Measurements from ENCODE around the gene THNSL1. TPM values are rescaled to one million over a fixed set of nuclear protein-coding genes. Genes with fewer than 3 reads are reported as not detected.

The THNSL1 gene
- total and polyA plus RNA-seq, 2 of the 13 experiments (the other 11 are each of a cell fraction or from before 2014, with no cell fraction given) = 1.3 to 3.8 TPM

GRCh38 chr10:25016376-25017153, at the start of gene THNSL1 (continued):
- TF ChIP-seq PCBP2 (optimal IDR thresholded peaks at IDR 0.05; ENCODE audit: low read depth, low read length, poor library complexity, severe bottlenecking) = no peak
- TF ChIP-seq, protein P1, sequence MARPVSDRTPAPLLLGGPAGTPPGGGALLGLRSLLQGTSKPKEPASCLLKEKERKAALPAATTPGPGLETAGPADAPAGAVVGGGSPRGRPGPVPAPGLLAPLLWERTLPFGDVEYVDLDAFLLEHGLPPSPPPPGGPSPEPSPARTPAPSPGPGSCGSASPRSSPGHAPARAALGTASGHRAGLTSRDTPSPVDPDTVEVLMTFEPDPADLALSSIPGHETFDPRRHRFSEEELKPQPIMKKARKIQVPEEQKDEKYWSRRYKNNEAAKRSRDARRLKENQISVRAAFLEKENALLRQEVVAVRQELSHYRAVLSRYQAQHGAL (CRISPR knock-in tag; IDR thresholded peaks at IDR 0.05; ENCODE audit: not compliant biosample characterization) = peak; percentile 86
- peak; percentile 15; the same call in 1 of the 2 replicates for TF ChIP-seq THRA (CRISPR knock-in tag; IDR thresholded peaks at IDR 0.05; ENCODE audit: borderline replicate concordance)
- peak; percentile 94 for TF ChIP-seq RNF2 (conservative IDR thresholded peaks at IDR 0.05; ENCODE audit: low read depth)
- peak; percentile 98; the same call in 1 of the 2 replicates for TF ChIP-seq NFKB2 (CRISPR knock-in tag; IDR thresholded peaks at IDR 0.05; ENCODE audit: borderline replicate concordance)
- TF ChIP-seq MBD4 (IDR thresholded peaks at IDR 0.05; ENCODE audit: borderline replicate concordance, low read length) = no peak
- no peak for TF ChIP-seq ARNT (IDR thresholded peaks at IDR 0.05)
- TF ChIP-seq CC2D1A (CRISPR knock-in tag; IDR thresholded peaks at IDR 0.05) = 0 out of 2 replicates have a peak, but pooled peaks have one; percentile 82
- TF ChIP-seq MAX (IDR thresholded peaks at IDR 0.05) = peak; percentile 98
- 0 out of 2 replicates have a peak, but pooled peaks have one; percentile 57 for TF ChIP-seq ZNF354B (CRISPR knock-in tag; IDR thresholded peaks at IDR 0.05)
- peak; percentile 95; the same call in 1 of the 2 replicates for TF ChIP-seq XBP1 (CRISPR knock-in tag; IDR thresholded peaks at IDR 0.05)
- TF ChIP-seq SNAI1 (CRISPR knock-in tag; IDR thresholded peaks at IDR 0.05; ENCODE audit: borderline replicate concordance) = no peak
- peak; percentile 73; the same call in 1 of the 2 replicates for TF ChIP-seq KAT7 (CRISPR knock-in tag; IDR thresholded peaks at IDR 0.05; ENCODE audit: borderline replicate concordance)
- TF ChIP-seq STAT5B (CRISPR knock-in tag; IDR thresholded peaks at IDR 0.05) = 0 out of 2 replicates have a peak, but pooled peaks have one; percentile 14
- TF ChIP-seq ZNF430 (CRISPR knock-in tag; IDR thresholded peaks at IDR 0.05) = peak; percentile 76; the same call in 1 of the 2 replicates
- no peak for TF ChIP-seq RCOR2 (CRISPR knock-in tag; IDR thresholded peaks at IDR 0.05)
- peak; percentile 94 for TF ChIP-seq MTF1 (CRISPR knock-in tag; IDR thresholded peaks at IDR 0.05)
- no peak; the same call in 1 of the 2 replicates for TF ChIP-seq ZNF256 (CRISPR knock-in tag; conservative IDR thresholded peaks at IDR 0.05)
- no peak for TF ChIP-seq TBX3 (IDR thresholded peaks at IDR 0.05; ENCODE audit: borderline replicate concordance)
- TF ChIP-seq ZSCAN21 (CRISPR knock-in tag; IDR thresholded peaks at IDR 0.05; ENCODE audit: borderline replicate concordance) = peak; percentile 93
- TF ChIP-seq CTCF (CRISPR knock-in tag; IDR thresholded peaks at IDR 0.05) = no peak
- TF ChIP-seq SMARCC2 (IDR thresholded peaks at IDR 0.05) = no peak
- TF ChIP-seq ZFP36L2 (CRISPR knock-in tag; IDR thresholded peaks at IDR 0.05) = no peak
- peak; percentile 87 for TF ChIP-seq ZNF296 (CRISPR knock-in tag; conservative IDR thresholded peaks at IDR 0.05)
- peak; percentile 39; the same call in 1 of the 2 replicates for TF ChIP-seq ZNF335 (CRISPR knock-in tag; IDR thresholded peaks at IDR 0.05)
- no peak for TF ChIP-seq ZSCAN9 (CRISPR knock-in tag; IDR thresholded peaks at IDR 0.05; ENCODE audit: borderline replicate concordance)
- TF ChIP-seq SMYD3 (CRISPR knock-in tag; IDR thresholded peaks at IDR 0.05) = peak; percentile 93
- TF ChIP-seq NFYB (CRISPR knock-in tag; IDR thresholded peaks at IDR 0.05) = peak; percentile 76
